GM12891 (cell line): ENCODE results near the gene HIP1R.

Experiments
- POLR2A ChIP-seq: IDR thresholded peaks from 2 replicates; pipeline ENCODE4 v1.6.1; 2011; ENCODE audit warnings: low read depth, low read length, control low read depth
- POLR2AphosphoS5 ChIP-seq: IDR thresholded peaks from 2 replicates; pipeline ENCODE4 v1.6.1; 2011; ENCODE audit warnings: low read depth, low read length, control low read depth
- TAF1 ChIP-seq: IDR thresholded peaks from 2 replicates; pipeline ENCODE4 v1.6.1; 2011; ENCODE audit warnings: low read depth, low read length, control low read depth

DNA sequence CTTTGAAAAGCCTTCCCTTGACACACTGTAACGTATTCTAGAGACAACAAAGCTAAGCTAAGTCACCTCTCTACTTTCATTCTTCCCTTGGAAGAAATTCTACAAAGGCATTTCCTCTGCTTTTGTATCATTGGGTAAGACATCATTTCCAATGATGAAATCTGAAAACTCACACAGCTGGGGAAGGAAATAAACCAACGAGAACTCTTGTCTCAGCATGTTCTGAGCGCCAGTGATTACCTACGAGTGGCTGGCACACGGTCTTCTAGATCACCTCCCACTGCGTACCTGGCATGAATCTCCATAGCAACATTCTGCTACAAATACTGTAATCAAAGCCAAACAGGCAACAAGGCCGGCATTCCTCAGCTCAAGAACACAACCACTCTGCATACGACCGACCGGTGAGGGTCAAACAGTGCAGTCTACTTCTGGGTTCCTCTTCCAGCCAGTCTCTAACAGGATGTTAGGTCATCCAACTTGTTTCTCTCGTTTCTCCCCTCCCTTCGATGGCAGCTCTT lies 53.0 kb downstream of the HIP1R start:
- TF ChIP-seq POLR2A (no peak), TAF1 (no peak), POLR2AphosphoS5 (no peak)
